ENCODE data around the gene SLC39A11.

DNA sequence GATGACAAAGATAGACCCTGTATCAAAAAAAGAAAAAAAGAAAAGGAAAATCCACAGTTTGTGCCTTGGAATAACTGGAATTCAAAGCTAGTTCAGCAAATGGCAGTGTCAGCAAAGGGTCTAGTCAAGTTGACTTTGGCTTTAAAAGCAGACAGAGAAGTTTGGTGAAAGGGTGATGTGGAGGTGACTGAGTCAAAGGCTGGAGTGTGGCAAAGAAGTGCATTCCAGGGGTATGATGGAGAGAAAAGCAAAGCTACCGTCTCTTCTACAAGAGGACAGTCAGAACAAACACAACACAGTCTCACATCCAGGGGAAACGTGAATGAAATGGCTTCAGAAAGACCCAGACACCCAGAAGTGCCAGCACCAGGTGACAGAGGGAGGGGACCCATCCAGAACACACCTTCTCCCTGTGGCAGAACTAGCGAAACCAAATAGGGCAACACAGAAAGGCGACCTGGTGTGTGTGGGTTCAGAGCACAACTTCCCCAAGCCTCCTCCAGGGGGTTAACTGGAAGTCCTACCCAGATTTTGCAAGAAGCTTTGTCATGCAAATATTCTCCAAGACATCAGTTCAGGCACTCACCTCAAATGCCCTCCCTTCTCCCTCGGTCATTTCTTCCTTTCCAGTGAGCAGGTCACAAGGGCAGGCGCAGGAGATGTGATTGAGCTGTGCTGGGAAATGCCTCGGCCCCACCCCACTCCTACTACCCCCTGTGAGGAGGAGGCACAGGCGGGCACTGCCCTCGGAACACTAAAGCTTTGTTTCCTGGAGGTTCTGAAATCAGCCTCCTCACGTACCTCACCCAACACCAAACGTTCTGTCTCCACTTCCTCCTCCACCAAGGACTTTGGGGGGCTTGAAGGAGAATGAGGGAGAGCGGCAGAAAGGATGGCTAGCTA, 489.7 kb downstream of the SLC39A11 start:
- TF ChIP-seq, protein P1, sequence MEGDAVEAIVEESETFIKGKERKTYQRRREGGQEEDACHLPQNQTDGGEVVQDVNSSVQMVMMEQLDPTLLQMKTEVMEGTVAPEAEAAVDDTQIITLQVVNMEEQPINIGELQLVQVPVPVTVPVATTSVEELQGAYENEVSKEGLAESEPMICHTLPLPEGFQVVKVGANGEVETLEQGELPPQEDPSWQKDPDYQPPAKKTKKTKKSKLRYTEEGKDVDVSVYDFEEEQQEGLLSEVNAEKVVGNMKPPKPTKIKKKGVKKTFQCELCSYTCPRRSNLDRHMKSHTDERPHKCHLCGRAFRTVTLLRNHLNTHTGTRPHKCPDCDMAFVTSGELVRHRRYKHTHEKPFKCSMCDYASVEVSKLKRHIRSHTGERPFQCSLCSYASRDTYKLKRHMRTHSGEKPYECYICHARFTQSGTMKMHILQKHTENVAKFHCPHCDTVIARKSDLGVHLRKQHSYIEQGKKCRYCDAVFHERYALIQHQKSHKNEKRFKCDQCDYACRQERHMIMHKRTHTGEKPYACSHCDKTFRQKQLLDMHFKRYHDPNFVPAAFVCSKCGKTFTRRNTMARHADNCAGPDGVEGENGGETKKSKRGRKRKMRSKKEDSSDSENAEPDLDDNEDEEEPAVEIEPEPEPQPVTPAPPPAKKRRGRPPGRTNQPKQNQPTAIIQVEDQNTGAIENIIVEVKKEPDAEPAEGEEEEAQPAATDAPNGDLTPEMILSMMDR (IDR thresholded peaks at IDR 0.05) = no peak
- TF ChIP-seq FOXJ3 (CRISPR knock-in tag; IDR thresholded peaks at IDR 0.05; ENCODE audit: borderline replicate concordance) = no peak
- TF ChIP-seq ZNF263 (CRISPR knock-in tag; IDR thresholded peaks at IDR 0.05; ENCODE audit: low read depth) = no peak
- TF ChIP-seq, protein P2, sequence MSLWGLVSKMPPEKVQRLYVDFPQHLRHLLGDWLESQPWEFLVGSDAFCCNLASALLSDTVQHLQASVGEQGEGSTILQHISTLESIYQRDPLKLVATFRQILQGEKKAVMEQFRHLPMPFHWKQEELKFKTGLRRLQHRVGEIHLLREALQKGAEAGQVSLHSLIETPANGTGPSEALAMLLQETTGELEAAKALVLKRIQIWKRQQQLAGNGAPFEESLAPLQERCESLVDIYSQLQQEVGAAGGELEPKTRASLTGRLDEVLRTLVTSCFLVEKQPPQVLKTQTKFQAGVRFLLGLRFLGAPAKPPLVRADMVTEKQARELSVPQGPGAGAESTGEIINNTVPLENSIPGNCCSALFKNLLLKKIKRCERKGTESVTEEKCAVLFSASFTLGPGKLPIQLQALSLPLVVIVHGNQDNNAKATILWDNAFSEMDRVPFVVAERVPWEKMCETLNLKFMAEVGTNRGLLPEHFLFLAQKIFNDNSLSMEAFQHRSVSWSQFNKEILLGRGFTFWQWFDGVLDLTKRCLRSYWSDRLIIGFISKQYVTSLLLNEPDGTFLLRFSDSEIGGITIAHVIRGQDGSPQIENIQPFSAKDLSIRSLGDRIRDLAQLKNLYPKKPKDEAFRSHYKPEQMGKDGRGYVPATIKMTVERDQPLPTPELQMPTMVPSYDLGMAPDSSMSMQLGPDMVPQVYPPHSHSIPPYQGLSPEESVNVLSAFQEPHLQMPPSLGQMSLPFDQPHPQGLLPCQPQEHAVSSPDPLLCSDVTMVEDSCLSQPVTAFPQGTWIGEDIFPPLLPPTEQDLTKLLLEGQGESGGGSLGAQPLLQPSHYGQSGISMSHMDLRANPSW (CRISPR knock-in tag; conservative IDR thresholded peaks at IDR 0.05; ENCODE audit: low read depth) = no peak
- TF ChIP-seq, protein P3, sequence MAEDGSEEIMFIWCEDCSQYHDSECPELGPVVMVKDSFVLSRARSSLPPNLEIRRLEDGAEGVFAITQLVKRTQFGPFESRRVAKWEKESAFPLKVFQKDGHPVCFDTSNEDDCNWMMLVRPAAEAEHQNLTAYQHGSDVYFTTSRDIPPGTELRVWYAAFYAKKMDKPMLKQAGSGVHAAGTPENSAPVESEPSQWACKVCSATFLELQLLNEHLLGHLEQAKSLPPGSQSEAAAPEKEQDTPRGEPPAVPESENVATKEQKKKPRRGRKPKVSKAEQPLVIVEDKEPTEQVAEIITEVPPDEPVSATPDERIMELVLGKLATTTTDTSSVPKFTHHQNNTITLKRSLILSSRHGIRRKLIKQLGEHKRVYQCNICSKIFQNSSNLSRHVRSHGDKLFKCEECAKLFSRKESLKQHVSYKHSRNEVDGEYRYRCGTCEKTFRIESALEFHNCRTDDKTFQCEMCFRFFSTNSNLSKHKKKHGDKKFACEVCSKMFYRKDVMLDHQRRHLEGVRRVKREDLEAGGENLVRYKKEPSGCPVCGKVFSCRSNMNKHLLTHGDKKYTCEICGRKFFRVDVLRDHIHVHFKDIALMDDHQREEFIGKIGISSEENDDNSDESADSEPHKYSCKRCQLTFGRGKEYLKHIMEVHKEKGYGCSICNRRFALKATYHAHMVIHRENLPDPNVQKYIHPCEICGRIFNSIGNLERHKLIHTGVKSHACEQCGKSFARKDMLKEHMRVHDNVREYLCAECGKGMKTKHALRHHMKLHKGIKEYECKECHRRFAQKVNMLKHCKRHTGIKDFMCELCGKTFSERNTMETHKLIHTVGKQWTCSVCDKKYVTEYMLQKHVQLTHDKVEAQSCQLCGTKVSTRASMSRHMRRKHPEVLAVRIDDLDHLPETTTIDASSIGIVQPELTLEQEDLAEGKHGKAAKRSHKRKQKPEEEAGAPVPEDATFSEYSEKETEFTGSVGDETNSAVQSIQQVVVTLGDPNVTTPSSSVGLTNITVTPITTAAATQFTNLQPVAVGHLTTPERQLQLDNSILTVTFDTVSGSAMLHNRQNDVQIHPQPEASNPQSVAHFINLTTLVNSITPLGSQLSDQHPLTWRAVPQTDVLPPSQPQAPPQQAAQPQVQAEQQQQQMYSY (CRISPR knock-in tag; IDR thresholded peaks at IDR 0.05) = peak; percentile 70
